GM19438 (cell line): Measurements from ENCODE around the gene CENPS.

Source experiments
- ATAC-seq: cut with Tn5 transposase; IDR thresholded peaks from one replicate; pipeline ENCODE4 v1.9.1; 2021; ENCODE audit warnings: low read depth; ENCODE audit not compliant: unreplicated experiment

CENPS gene

DNA sequence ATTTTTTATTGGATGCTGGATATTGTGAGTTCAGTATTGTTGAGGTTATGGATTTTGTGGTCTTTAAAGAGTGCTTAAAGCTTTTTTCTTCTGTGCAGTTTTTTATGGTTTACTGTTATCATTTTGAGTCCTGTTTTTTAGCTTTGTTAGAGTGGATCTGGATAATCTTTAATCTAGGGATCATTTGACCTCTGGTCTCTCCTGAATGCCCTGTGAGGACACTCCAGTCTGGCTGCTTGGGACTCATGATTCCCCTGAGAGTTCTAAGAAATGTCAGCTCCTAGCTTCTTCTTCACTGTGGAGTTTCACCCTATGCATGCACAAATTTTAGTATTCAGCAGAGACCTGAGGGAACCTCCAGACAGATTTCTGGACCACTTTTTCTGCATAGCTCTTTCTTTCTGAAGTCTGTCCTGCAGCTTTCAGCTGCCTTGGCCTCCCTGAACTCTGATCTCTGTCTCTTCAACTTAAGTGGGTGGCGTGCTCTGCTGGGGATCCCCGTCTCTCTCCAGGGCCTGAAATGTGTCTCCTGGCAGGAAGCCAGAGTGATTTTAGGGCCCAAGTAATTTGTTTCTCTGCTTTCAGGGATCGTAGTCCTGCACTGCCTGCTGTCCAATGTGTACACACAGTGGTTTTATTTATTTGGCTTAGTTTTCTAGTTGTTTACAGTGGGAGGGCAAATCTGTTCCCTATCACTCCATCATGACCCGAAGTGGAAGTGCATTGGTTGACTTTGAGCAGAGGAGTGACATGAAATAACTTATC, 59.2 kb downstream of the CENPS start:
- no peak for ATAC-seq

DNA sequence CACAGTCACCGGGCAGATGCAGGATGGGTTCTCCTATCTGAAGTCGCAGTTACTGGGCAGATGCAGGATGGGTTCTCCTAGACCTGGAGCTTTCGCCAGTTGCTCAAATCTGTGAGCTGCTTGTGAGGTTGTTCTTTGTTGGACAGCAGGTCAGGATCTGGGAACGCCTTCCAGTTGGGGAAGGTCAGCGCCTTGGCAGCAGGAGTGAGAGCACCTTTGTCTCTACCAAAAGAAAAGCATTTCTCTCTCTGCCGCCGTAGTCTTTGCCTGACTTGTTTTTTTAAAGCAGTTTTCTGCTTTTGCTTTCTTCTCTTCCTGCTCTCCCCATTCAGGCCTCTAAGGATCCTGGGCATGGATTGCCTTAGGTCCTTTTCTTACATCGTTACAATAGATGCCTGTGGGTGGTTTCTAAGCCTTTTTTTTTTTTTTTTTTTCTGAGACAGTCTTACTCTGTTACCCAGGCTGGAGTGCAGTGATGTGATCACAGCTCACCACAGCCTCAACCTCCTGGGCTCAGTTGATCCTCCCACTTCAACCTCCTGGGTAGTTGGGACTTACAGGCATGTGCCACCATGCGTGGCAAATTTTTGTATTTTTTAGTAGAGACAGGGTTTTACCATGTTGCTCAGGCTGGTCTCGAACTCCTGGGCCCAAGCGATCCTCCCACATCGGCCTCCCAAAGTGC, 60.2 kb downstream of the CENPS start:
- ATAC-seq = no peak
